ENCODE measurements around the gene CARD6. TPM values are rescaled to one million over a fixed set of nuclear protein-coding genes. Genes with fewer than 3 reads are reported as not detected.

CARD6 gene
- total and polyA plus RNA-seq, 10 donors, result 3.8 to 37.1 (median 30.5) TPM

DNA sequence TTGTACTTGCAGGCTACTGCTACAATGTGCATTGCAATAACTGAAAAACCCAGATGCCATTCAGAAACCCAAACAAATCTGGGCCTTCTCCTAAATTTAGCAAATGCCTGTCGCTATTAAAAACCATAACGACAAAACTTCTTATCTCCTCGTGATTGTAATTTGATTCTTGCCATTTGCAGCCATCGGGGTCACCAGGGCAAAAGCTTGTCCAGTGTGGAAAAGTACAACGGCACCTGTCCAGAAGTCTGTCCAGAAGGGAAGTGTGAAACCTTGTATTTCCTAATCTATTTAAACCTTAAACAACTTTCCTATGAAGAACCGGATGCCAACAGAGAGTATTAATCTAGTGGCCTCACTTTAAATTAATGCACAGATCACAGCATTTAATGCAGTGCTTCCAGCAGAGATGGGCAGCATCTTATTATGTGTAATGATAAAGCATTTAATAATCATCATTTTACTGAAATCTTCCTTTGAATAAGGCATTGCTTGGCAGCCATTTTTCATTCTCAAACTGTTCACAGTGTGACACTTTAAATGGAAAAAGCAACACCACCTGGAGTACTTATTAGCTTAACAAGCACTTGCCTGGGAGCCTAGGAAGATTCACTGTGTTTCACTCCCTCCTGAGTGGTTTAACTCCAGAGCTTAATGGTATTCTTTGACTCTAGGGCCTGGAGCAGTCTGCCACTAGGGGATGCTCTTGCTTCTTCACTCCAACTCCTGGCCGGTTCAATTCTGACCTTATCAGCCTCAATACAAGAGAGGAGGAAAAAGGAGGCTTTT, 63.2 kb downstream of the CARD6 start:
- TF ChIP-seq, protein P1, sequence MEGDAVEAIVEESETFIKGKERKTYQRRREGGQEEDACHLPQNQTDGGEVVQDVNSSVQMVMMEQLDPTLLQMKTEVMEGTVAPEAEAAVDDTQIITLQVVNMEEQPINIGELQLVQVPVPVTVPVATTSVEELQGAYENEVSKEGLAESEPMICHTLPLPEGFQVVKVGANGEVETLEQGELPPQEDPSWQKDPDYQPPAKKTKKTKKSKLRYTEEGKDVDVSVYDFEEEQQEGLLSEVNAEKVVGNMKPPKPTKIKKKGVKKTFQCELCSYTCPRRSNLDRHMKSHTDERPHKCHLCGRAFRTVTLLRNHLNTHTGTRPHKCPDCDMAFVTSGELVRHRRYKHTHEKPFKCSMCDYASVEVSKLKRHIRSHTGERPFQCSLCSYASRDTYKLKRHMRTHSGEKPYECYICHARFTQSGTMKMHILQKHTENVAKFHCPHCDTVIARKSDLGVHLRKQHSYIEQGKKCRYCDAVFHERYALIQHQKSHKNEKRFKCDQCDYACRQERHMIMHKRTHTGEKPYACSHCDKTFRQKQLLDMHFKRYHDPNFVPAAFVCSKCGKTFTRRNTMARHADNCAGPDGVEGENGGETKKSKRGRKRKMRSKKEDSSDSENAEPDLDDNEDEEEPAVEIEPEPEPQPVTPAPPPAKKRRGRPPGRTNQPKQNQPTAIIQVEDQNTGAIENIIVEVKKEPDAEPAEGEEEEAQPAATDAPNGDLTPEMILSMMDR (IDR thresholded peaks at IDR 0.05 in 8 of 11, conservative IDR thresholded peaks at IDR 0.05 in 3 of 11), result peak; percentile 19 to 73 (median 63)
- no peak for TF ChIP-seq POLR2AphosphoS5 (IDR thresholded peaks at IDR 0.05)
- Histone ChIP-seq H3K4me1 (peaks cover 3 to 19% (median 15%) of the 10 kb centered on the region in 6 donors), H3K27ac (peak overlapping the region; percentile 13 to 66 (median 43)), H3K9me3 (no peaks in the 10 kb centered on the region), H3K4me3 (no peak overlapping the region), H3K27me3 (replicated peaks in 1 of 7) (no peaks in the 10 kb centered on the region), H3K36me3 (no peaks in the 10 kb centered on the region)
- intact Hi-C loops (cut with DNase I; ENCODE audit: low total_unique reads), result loop anchor here (5.0 kb wide), 1 partner anchor 938 kb away; no protein-coding TSS in a partner anchor
- 48 to 64% (median 56%) methylated on average over 7 of the region's 7 CpGs for WGBS, 5 donors
- no peak for DNase-seq

DNA sequence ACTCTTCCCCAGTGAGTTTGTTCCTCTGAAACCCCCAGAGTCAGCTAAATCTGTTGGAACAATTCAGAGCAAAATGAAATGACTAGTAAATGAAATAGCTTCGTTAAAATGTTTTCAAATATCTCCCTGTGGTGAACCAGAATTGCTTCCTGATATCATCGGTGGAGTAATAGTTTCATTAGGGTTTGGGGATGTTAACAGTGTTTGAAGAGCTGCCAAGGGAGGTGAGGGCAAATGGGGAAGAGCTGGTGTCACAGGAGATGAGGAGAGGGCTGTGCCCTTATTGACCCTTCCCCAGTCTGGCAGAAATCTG, 63.8 kb downstream of the CARD6 start:
- Histone ChIP-seq H3K4me1 (peaks cover 3 to 19% (median 15%) of the 10 kb centered on the region in 6 donors), H3K36me3 (no peaks in the 10 kb centered on the region), H3K27ac (peak overlapping the region in 7 of 8 donors; percentile 26 to 66 (median 50)), H3K9me3 (no peaks in the 10 kb centered on the region), H3K4me3 (no peak overlapping the region), H3K27me3 (replicated peaks in 1 of 7) (no peaks in the 10 kb centered on the region)
- TF ChIP-seq POLR2AphosphoS5 (IDR thresholded peaks at IDR 0.05) (no peak), POLR2A (IDR thresholded peaks at IDR 0.05) (no peak)
- no peak for DNase-seq
- WGBS, 5 donors, result 10 to 29% (median 21%) methylated on average over 2 of the region's 2 CpGs
- intact Hi-C loops (cut with DNase I; ENCODE audit: low total_unique reads), result loop anchor here (5.0 kb wide), 1 partner anchor 937 kb away; no protein-coding TSS in a partner anchor

DNA sequence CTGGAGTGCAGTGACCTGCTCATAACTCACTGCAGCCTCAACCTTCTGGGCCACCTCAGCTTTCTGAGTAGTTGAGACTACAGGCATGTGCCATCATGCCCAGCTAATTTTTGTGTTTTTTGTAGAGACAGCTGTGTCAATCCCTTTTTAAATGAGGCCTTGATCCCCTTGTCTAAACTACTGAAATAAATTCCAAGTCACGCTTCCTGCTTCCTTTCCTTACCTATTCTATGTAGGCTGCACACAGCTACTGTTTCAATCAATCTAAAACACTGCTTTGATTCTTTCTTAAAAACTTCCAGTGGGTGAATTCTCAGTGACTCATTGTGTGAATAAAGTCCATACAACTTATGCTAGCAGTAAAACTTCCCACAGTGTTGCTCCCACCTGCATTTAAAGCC, 65.2 kb downstream of the CARD6 start:
- no peaks in the 10 kb centered on the region for H3K36me3 ChIP-seq
- H3K4me1 ChIP-seq, result peaks cover 3 to 19% (median 15%) of the 10 kb centered on the region in 6 donors
- H3K27me3 ChIP-seq (replicated peaks in 1 of 7), result no peaks in the 10 kb centered on the region
- WGBS, 5 donors, result 57 to 85% (median 79%) methylated on average over 1 of the region's 1 CpG
- intact Hi-C loops (cut with DNase I; ENCODE audit: low total_unique reads), result no loop called here
- H3K9me3 ChIP-seq, result no peaks in the 10 kb centered on the region
- no peak overlapping the region for H3K27ac ChIP-seq
- no peak for DNase-seq
- TF ChIP-seq, protein P1 (IDR thresholded peaks at IDR 0.05 in 8 of 11, conservative IDR thresholded peaks at IDR 0.05 in 3 of 11), result no peak
- TF ChIP-seq POLR2A (IDR thresholded peaks at IDR 0.05) (no peak), POLR2AphosphoS5 (IDR thresholded peaks at IDR 0.05) (no peak)
- no peak overlapping the region for H3K4me3 ChIP-seq

DNA sequence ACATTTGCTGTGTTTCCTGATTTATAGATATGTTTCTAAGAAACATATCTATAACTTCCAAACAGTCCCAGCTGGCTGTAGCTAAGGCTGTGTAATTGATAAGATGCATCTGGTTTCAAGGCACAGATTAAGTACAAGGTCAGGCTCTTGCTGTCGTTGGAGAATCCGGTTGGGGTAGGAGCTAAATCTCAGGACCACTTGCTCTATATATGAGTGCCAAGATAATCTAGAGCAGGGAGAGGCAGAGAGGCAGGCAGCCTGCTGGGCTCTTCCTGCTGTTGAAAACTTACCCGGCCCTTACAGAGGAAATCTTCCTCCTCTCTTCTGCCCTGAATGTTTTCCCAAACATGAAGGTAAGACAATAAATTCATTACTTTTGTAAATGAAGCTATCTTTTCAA, 68.1 kb downstream of the CARD6 start, which contains the start of gene C7:
TSS of gene C7 (plus strand) at position 234 of the 400 bp plus-strand sequence. CDS start at position 348, 114 bp downstream.
- H3K27ac ChIP-seq, result peak within 1 kb of the TSS in 5 of 8 donors; percentile 12 to 56 (median 34)
- TF ChIP-seq, protein P1 (IDR thresholded peaks at IDR 0.05 in 8 of 11, conservative IDR thresholded peaks at IDR 0.05 in 3 of 11), result no peak
- TF ChIP-seq POLR2A (IDR thresholded peaks at IDR 0.05) (peak in 1 of 3 donors; percentile 66), POLR2AphosphoS5 (IDR thresholded peaks at IDR 0.05) (peak in 1 of 3 donors; percentile 54)
- peaks cover 0 to 5% (median 0%) of the 10 kb centered on the region in 7 donors for H3K27me3 ChIP-seq (replicated peaks in 1 of 7)
- intact Hi-C loops (cut with DNase I; ENCODE audit: low total_unique reads), result no loop called here
- no peaks in the 10 kb centered on the region for H3K9me3 ChIP-seq
- H3K4me3 ChIP-seq, result peak within 1 kb of the TSS in 5 of 8 donors; percentile 28 to 57 (median 33)
- peaks cover 3 to 12% (median 10%) of the 10 kb centered on the region in 6 donors for H3K4me1 ChIP-seq
- no peaks in the 10 kb centered on the region for H3K36me3 ChIP-seq
- 25 to 40% (median 27%) methylated on average over 3 of the region's 3 CpGs for WGBS, 5 donors
- DNase-seq, result no peak

Measured in spleen (tissue), 11 donors.